ENCODE data around the gene GPRC5D. TPM values are rescaled to one million over a fixed set of nuclear protein-coding genes. Genes with fewer than 3 reads are reported as not detected.

Gene GPRC5D
- total RNA-seq, 1 experiment from 2014 or later: 0.33 TPM

DNA sequence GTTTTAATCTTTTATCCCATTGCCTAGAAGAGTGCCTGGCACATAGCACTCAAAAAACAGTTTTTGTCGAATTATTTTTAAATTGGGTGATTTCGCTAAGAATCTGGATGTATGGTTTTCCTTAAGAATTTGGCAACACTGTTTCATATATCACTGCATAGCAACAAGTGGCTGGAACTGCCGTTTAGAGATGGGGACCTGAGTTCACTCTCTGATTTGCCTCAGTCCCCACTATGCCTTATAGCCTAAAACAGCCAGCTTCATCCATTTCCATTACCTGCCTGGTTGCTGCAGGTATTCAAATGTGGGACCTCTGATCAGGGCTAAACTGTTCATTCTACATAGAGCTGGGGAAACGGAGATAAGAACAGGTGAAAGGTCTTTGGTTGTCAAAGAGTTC is 46.3 kb upstream of the GPRC5D start:
- H3K27me3 Mint-ChIP-seq (ENCODE audit: low read depth): peaks cover 20% of the 10 kb centered on the region
- no peak overlapping the region for H3K27ac Mint-ChIP-seq
- ChIA-PET CTCF (interaction anchor here (1.3 to 1.6 kb wide), 4 partner anchors 12 to 214 kb away, joined by 3 to 6 read pairs (median 4); no protein-coding TSS in a partner anchor), POLR2A (no interaction called here)
- peaks cover 50% of the 10 kb centered on the region for H3K4me1 Mint-ChIP-seq
- ATAC-seq: no peak
- peaks cover 5% of the 10 kb centered on the region; the same call in 1 of the 2 replicates for H3K9me3 Mint-ChIP-seq
- no peak for DNase-seq (ENCODE audit: low spot score)
- H3K4me3 Mint-ChIP-seq: no peak overlapping the region
- no peak for TF ChIP-seq JAZF1 (CRISPR knock-in tag; IDR thresholded peaks at IDR 0.05)
- TF ChIP-seq, protein P1, sequence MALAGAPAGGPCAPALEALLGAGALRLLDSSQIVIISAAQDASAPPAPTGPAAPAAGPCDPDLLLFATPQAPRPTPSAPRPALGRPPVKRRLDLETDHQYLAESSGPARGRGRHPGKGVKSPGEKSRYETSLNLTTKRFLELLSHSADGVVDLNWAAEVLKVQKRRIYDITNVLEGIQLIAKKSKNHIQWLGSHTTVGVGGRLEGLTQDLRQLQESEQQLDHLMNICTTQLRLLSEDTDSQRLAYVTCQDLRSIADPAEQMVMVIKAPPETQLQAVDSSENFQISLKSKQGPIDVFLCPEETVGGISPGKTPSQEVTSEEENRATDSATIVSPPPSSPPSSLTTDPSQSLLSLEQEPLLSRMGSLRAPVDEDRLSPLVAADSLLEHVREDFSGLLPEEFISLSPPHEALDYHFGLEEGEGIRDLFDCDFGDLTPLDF (CRISPR knock-in tag; IDR thresholded peaks at IDR 0.05): no peak
- no peak for TF ChIP-seq ZBTB21 (CRISPR knock-in tag; IDR thresholded peaks at IDR 0.05; ENCODE audit: borderline replicate concordance)
- TF ChIP-seq ZNF425 (CRISPR knock-in tag; conservative IDR thresholded peaks at IDR 0.05): no peak
- no peak for TF ChIP-seq ZNF138 (CRISPR knock-in tag; conservative IDR thresholded peaks at IDR 0.05)
- no peak for TF ChIP-seq HMGA2 (CRISPR knock-in tag; IDR thresholded peaks at IDR 0.05)
- TF ChIP-seq RORB (CRISPR knock-in tag; IDR thresholded peaks at IDR 0.05): no peak
- TF ChIP-seq ATF6 (CRISPR knock-in tag; IDR thresholded peaks at IDR 0.05): no peak
- TF ChIP-seq RELA (CRISPR knock-in tag; IDR thresholded peaks at IDR 0.05; ENCODE audit: borderline replicate concordance): no peak
- TF ChIP-seq ARID4B (CRISPR knock-in tag; IDR thresholded peaks at IDR 0.05; ENCODE audit: borderline replicate concordance): no peak
- peaks cover 11% of the 10 kb centered on the region for H3K36me3 Mint-ChIP-seq

- peaks cover 50% of the 10 kb centered on the region for H3K4me1 Mint-ChIP-seq
- H3K9me3 Mint-ChIP-seq: peaks cover 5% of the 10 kb centered on the region; the same call in 1 of the 2 replicates
- H3K36me3 Mint-ChIP-seq: peaks cover 11% of the 10 kb centered on the region
- ChIA-PET POLR2A (no interaction called here), CTCF (interaction anchor here (1.0 to 1.5 kb wide), 4 partner anchors 12 to 215 kb away, joined by 3 to 8 read pairs (median 4); no protein-coding TSS in a partner anchor)
- H3K27me3 Mint-ChIP-seq (ENCODE audit: low read depth): peaks cover 15% of the 10 kb centered on the region
- no peak for ATAC-seq
- H3K4me3 Mint-ChIP-seq: no peak overlapping the region
- no peak overlapping the region for H3K27ac Mint-ChIP-seq
- no peak for DNase-seq (ENCODE audit: low spot score)
- TF ChIP-seq GRHL2 (CRISPR knock-in tag; IDR thresholded peaks at IDR 0.05; ENCODE audit: insufficient replicate concordance, severe bottlenecking) (no peak), ZNF396 (CRISPR knock-in tag; IDR thresholded peaks at IDR 0.05; ENCODE audit: borderline replicate concordance) (no peak), OVOL2 (CRISPR knock-in tag; IDR thresholded peaks at IDR 0.05; ENCODE audit: borderline replicate concordance) (no peak), KAT7 (CRISPR knock-in tag; IDR thresholded peaks at IDR 0.05; ENCODE audit: borderline replicate concordance) (no peak), TP53 (CRISPR knock-in tag; IDR thresholded peaks at IDR 0.05) (no peak), ZNF232 (CRISPR knock-in tag; IDR thresholded peaks at IDR 0.05) (no peak), CREB1 (CRISPR knock-in tag; IDR thresholded peaks at IDR 0.05) (no peak), EMX1 (CRISPR knock-in tag; IDR thresholded peaks at IDR 0.05) (no peak), ATF2 (CRISPR knock-in tag; IDR thresholded peaks at IDR 0.05; ENCODE audit: borderline replicate concordance, low read depth) (no peak), IRF2 (CRISPR knock-in tag; IDR thresholded peaks at IDR 0.05; ENCODE audit: borderline replicate concordance, low read depth) (no peak)
- TF ChIP-seq, protein P2, sequence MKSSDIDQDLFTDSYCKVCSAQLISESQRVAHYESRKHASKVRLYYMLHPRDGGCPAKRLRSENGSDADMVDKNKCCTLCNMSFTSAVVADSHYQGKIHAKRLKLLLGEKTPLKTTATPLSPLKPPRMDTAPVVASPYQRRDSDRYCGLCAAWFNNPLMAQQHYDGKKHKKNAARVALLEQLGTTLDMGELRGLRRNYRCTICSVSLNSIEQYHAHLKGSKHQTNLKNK (CRISPR knock-in tag; IDR thresholded peaks at IDR 0.05): no peak
Observed at GRCh38 chr12:12997734-12998133, 45.8 kb upstream of the GPRC5D start.

Data from WTC11 (cell line).